Heart right ventricle (tissue), 16 donors: ENCODE measurements around the gene KIAA2012. TPM values are rescaled to one million over a fixed set of nuclear protein-coding genes. Genes with fewer than 3 reads are reported as not detected.

Experiments
- ATAC-seq, 8 donors: fragments of 200-7000 bp; cut with Tn5 transposase; one replicate each; pipeline ENCODE4 v1.9.1; 2020; ENCODE audit warnings: mild to moderate bottlenecking in 8 of 8, moderate library complexity in 8 of 8, moderate number of reproducible peaks in 1 of 8
- DNase-seq, 2 donors: peaks; one replicate each; pipeline ENCODE4 v3.0.0-alpha.2; 2020
- H3K27ac ChIP-seq, 10 donors: fragments of 200-600 bp; sonication (generic) in 2 of 10; one replicate each; pipeline versions ENCODE4 v1.5.0 to v1.8.0; 2020 to 2022; ENCODE audit warnings: mild to moderate bottlenecking in 3 of 10
- H3K27me3 ChIP-seq, 7 donors: fragments of 200-600 bp; one replicate each; pipeline ENCODE4 v1.8.0; 2021 to 2022; ENCODE audit warnings: mild to moderate bottlenecking in 2 of 7
- H3K36me3 ChIP-seq, 9 donors: fragments of 200-600 bp; sonication (generic) in 1 of 9; one replicate each; pipeline versions ENCODE4 v1.5.0 to v1.8.0; 2020 to 2022; ENCODE audit warnings: mild to moderate bottlenecking in 2 of 9
- H3K4me1 ChIP-seq, 9 donors: fragments of 200-600 bp; sonication (generic) in 1 of 9; one replicate each; pipeline versions ENCODE4 v1.5.0 to v1.8.0; 2020 to 2022; ENCODE audit warnings: mild to moderate bottlenecking in 4 of 9
- H3K4me3 ChIP-seq, 10 donors: fragments of 200-600 bp; sonication (generic) in 2 of 10; one replicate each; pipeline versions ENCODE4 v1.5.0 to v1.8.0; 2020 to 2022; ENCODE audit warnings: mild to moderate bottlenecking in 7 of 10, moderate library complexity in 2 of 10
- H3K9me3 ChIP-seq, 11 donors: fragments of 200-600 bp in 10 of 11; sonication (generic) in 2 of 11; one replicate each; pipeline versions ENCODE4 v1.5.0 to v1.8.0; 2013 to 2022; ENCODE audit warnings: mild to moderate bottlenecking in 2 of 11, control low read depth in 1 of 11, moderate library complexity in 1 of 11
- CTCF ChIP-seq, 9 donors: fragments of 200-600 bp; sonication (generic) in 2 of 9; IDR thresholded peaks; one replicate each; pipeline versions ENCODE4 v1.5.0 to v1.8.0; 2021 to 2022; ENCODE audit warnings: antibody characterized with exemption in 9 of 9, mild to moderate bottlenecking in 5 of 9, moderate library complexity in 1 of 9
- WGBS, 2 donors: extraction: QIAGEN DNeasy Blood & Tissue Kit; methylation state at CpG; one replicate each; pipeline ENCODE4 v1.1.7; 2013; ENCODE audit warnings: inconsistent platforms in 1 of 2; 5-methylcytosine and 5-hydroxymethylcytosine counted together
- intact Hi-C, 10 donors: fragments of 100-400 bp; cut with DNase I; formaldehyde crosslinking; loops; one replicate each; pipeline versions ENCODE4 v1.11.1 to v1.14.2; 2022
- polyA plus RNA-seq, 2 donors: library from polyadenylated mRNA; stranded (reverse); fragments of 200-250 nt; gene quantifications; one replicate each; pipeline ENCODE4 v1.2.3, GENCODE V29; 2013
- total RNA-seq, 10 donors: library from RNA; stranded (reverse); fragmentation: NEBNext Ultra II Directional in 3 of 10; extraction: Animal tissue kit (Norgen Biotek cat#: 25700) in 3 of 10; gene quantifications; one replicate each; pipeline versions ENCODE4 v1.2.1 to v1.2.4, GENCODE V29; 2021 to 2023
- donor health status: Arrhythmogenic right ventricular cardiomyopathy.
- donor health status: ischemic (EF 13 %, LVEDD 7.1; RV severe dilation, severe dysfunction).
- donor health status: healthy with polysubstance abuse.
- donor health status: DM: no; HTN: yes; CAD: no.
- donor health status: DM: no; HTN: no; CAD: no.
- donor health status: ischemic (EF 25% LVEDD 6.9; RV normal size, moderate dysfunction).
- donor health status: ischemic (EF 25% LVEDD 5.7; RV mildly dilated, moderate dysfunction).
- donor health status: healthy.
- donor health status: DM: yes; HTN: yes; CAD: no.
- donor health status: Ischemic cardiomyopathy.
- donor health status: ischemic (EF 35%, LVEDD 5.7; RV mildly dilated, moderate dysfunction).
- donor health status: nonischemic (EF 11% LVEDD 7.7; RV severe dilation, severe dysfunction).
- donor health status: DM: yes; HTN: yes; CAD: no.
- donor health status: PGD.
- donor health status: ischemic (EF 29% LVEDD 5.4; RV normal size, mild dysfunction).
- donor health status: nonischemic (EF 23%, LVEDD 6.1; RV moderate dilation, normal function).

KIAA2012 gene
- total and polyA plus RNA-seq, 12 donors = not detected

- no peak overlapping the region for H3K27ac ChIP-seq
- H3K4me3 ChIP-seq = no peak overlapping the region
- intact Hi-C loops = no loop called here
- 90 to 94% methylated on average over 6 of the region's 6 CpGs for WGBS, 2 donors
- no peak for TF ChIP-seq CTCF (IDR thresholded peaks at IDR 0.05)
- DNase-seq = no peak
- no peaks in the 10 kb centered on the region for H3K9me3 ChIP-seq
- peaks cover 0 to 6% (median 0%) of the 10 kb centered on the region in 7 donors for H3K27me3 ChIP-seq
- H3K36me3 ChIP-seq = no peaks in the 10 kb centered on the region
- no peaks in the 10 kb centered on the region for H3K4me1 ChIP-seq
- no peak for ATAC-seq
Observed at GRCh38 chr2:202185156-202185555, 112.1 kb downstream of the KIAA2012 start.

- Histone ChIP-seq H3K27me3 (peaks cover 0 to 6% (median 0%) of the 10 kb centered on the region in 7 donors), H3K9me3 (no peaks in the 10 kb centered on the region), H3K36me3 (no peaks in the 10 kb centered on the region), H3K27ac (no peak overlapping the region), H3K4me3 (no peak overlapping the region), H3K4me1 (no peaks in the 10 kb centered on the region)
- no peak for DNase-seq
- 94 to 98% methylated on average over 4 of the region's 4 CpGs for WGBS, 2 donors
- no peak for ATAC-seq
- no peak for TF ChIP-seq CTCF (IDR thresholded peaks at IDR 0.05)
- intact Hi-C loops = no loop called here
Observed at GRCh38 chr2:202186641-202187202, 113.7 kb downstream of the KIAA2012 start.

DNA sequence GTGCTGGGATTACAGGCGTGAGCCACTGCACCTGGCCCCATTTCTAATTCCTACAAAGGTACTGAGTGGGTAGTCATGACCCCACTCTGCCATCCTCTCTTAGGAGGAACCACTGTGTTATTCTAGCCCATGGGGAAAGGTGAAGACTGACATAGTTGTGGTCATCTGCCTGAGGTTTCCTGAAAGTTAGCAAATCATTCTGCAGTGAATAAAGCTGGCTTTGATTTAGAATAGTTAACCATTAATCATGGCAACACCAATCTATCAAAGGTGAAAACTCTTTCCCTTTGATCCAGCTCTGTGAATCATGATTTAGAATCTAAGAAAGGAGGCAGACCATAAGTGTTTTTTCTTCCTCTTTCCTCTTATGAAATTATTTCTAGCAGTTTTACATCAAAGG lies 114.5 kb downstream of the KIAA2012 start:
- H3K4me3 ChIP-seq = no peak overlapping the region
- no peaks in the 10 kb centered on the region for H3K9me3 ChIP-seq
- H3K4me1 ChIP-seq = no peaks in the 10 kb centered on the region
- peaks cover 0 to 6% (median 0%) of the 10 kb centered on the region in 7 donors for H3K27me3 ChIP-seq
- 78 to 79% methylated on average over 1 of the region's 1 CpG for WGBS, 2 donors
- DNase-seq (no peak), ATAC-seq (no peak)
- H3K36me3 ChIP-seq = no peaks in the 10 kb centered on the region
- no peak for TF ChIP-seq CTCF (IDR thresholded peaks at IDR 0.05)
- intact Hi-C loops = no loop called here
- no peak overlapping the region for H3K27ac ChIP-seq

GRCh38 chr2:202193305-202193704 lies 120.2 kb downstream of the KIAA2012 start:
- no peak overlapping the region for H3K4me3 ChIP-seq
- H3K4me1 ChIP-seq = no peaks in the 10 kb centered on the region
- 89% methylated on average over 5 of the region's 5 CpGs for WGBS, 2 donors
- no peaks in the 10 kb centered on the region for H3K9me3 ChIP-seq
- intact Hi-C loops = no loop called here
- no peaks in the 10 kb centered on the region for H3K27me3 ChIP-seq
- no peak for ATAC-seq
- TF ChIP-seq CTCF (IDR thresholded peaks at IDR 0.05) = no peak
- no peaks in the 10 kb centered on the region for H3K36me3 ChIP-seq
- DNase-seq = no peak
- H3K27ac ChIP-seq = no peak overlapping the region
